Natural killer cell treated with Interleukin-12 subunit alpha and Interleukin-12 subunit beta and Interleukin-15 and Interleukin-18, amount 100 ng/mL, for 72 hours (primary cell): Measurements from ENCODE around the gene SYDE1. TPM values are rescaled to one million over a fixed set of nuclear protein-coding genes. Genes with fewer than 3 reads are reported as not detected.
A peak's percentile ranks its signal among the peaks of the same experiment; 100 is the strongest.

Experiments
- ATAC-seq, 2 donors: fragments of 150-1000 bp; cut with Tn5 transposase in 1 of 2; sonication (Bioruptor Pico), chemical (Tn5 transposase) in 1 of 2; 2 replicates each; pipeline ENCODE4 v1.10.0; 2021
- DNase-seq: peaks from one replicate; pipeline ENCODE4 v3.0.0; 2022; ENCODE audit warnings: low spot score
- H3K27ac Mint-ChIP-seq, 2 donors: 1 replicate in 1 of 2; 2 replicates in 1 of 2; pipeline ENCODE4 v1.8.0; 2022; ENCODE audit warnings: mixed read lengths in 2 of 2, mild to moderate bottlenecking in 1 of 2, moderate library complexity in 1 of 2
- H3K27me3 Mint-ChIP-seq, 2 donors: 1 replicate in 1 of 2; 2 replicates in 1 of 2; pipeline ENCODE4 v1.8.0; 2022; ENCODE audit warnings: mixed read lengths in 2 of 2
- H3K36me3 Mint-ChIP-seq: one replicate; pipeline ENCODE4 v1.8.0; 2022; ENCODE audit warnings: mixed read lengths
- H3K4me1 Mint-ChIP-seq, 2 donors: 1 replicate in 1 of 2; 2 replicates in 1 of 2; pipeline ENCODE4 v1.8.0; 2022; ENCODE audit warnings: low read depth in 2 of 2, mixed read lengths in 2 of 2, mild to moderate bottlenecking in 1 of 2
- H3K4me3 Mint-ChIP-seq: one replicate; pipeline ENCODE4 v1.8.0; 2022; ENCODE audit warnings: mixed read lengths
- H3K9me3 Mint-ChIP-seq: 2 replicates; pipeline ENCODE4 v1.8.0; 2022; ENCODE audit warnings: mixed read lengths
- total RNA-seq, 2 donors: library from RNA; stranded (reverse); gene quantifications; one replicate each; pipeline ENCODE4 v1.2.3, GENCODE V29; 2022

The SYDE1 gene
- total RNA-seq, 2 donors from 2014 or later = not detected

DNA sequence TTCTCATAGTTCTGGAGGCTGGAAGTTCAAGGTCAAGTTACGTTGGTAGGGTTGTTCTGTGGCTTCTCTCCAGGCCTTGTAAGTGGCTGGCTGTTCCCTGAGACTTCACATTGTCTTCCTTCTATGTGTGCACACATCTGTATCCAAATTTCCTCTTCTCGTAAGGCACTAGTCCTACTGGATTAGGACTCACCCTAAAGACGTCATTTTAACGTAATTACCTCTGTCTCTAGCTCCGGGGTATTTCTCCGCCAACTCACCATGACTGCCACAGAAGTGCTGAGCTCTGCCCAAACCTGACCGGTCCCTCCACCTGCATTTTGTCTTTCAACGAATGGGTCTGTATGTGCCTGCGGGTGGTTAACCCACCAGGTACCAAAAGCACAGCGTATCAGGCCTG lies 8.7 kb upstream of the SYDE1 start:
- H3K9me3 Mint-ChIP-seq = peaks cover 2% of the 10 kb centered on the region
- H3K4me1 Mint-ChIP-seq = peaks cover 0 to 4% of the 10 kb centered on the region in 2 donors
- no peak overlapping the region for H3K27ac Mint-ChIP-seq
- ATAC-seq (no peak), DNase-seq (no peak)
- peaks cover 0 to 7% of the 10 kb centered on the region in 2 donors for H3K27me3 Mint-ChIP-seq
- H3K36me3 Mint-ChIP-seq = peaks cover 6% of the 10 kb centered on the region
- no peak overlapping the region for H3K4me3 Mint-ChIP-seq

DNA sequence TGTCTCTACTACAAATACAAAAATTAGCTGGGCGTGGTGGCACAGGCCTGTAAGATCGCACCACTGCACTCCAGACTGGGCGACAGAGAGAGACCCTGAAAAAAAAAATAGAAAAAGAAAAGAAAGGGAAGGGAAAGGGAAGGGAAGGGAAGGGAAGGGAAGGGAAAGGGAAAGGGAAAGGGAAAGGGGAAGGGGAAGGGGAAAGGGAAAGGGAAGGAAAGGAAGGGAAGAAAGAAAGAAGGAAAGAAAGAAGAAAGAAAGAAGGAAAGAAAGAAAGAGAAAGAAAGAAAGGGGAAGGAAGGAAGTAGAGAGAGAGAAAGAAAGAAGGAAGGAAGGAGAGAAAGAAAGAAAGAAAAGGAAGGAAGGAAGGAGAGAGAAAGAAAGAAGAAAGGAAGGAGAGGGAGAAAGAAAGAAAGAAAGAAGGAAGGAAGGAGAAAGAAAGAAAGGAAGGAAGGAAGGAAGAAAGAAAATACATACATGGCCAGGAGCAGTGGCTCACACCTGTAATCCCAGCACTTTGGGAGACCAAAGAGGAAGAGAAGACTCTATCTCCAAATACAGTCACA lies 8.1 kb upstream of the SYDE1 start:
- Mint-ChIP-seq H3K4me3 (no peak overlapping the region), H3K9me3 (peaks cover 5% of the 10 kb centered on the region), H3K36me3 (peaks cover 11% of the 10 kb centered on the region), H3K4me1 (peaks cover 0 to 4% of the 10 kb centered on the region in 2 donors), H3K27me3 (peaks cover 2 to 10% of the 10 kb centered on the region in 2 donors), H3K27ac (no peak overlapping the region)
- DNase-seq (no peak), ATAC-seq (no peak)

DNA sequence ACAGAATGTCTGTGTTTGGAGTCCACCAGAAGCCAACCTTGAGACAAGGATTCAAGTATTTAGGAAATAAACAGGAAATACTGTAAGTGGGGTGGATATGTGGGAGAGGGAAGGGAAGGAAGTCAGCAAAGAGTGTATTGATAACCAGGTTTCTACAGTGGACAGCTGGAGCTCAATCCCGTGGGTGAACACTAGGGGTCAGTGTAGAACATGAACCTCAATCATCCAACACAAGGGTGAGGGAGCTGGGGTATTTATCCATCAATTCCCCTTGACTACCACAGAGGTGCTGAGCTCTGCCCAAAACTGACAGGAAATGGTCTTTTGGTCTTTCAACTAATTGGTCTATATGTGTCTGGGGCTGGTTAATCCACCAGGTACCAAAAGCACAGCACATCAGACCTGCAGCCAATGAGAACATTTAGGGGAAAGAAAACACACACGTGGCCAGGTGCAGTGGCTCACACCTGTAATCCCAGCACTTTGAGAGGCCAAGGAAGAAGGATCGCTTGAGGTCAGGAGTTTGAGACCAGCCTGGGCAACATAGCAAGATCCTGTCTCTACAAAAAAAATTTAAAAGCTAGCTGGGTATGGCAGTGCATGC lies 5.6 kb upstream of the SYDE1 start:
- H3K9me3 Mint-ChIP-seq = peaks cover 10% of the 10 kb centered on the region
- ATAC-seq (peak in 1 of 2 donors; percentile 69), DNase-seq (no peak)
- no peak overlapping the region for H3K4me3 Mint-ChIP-seq
- H3K27ac Mint-ChIP-seq = no peak overlapping the region
- H3K4me1 Mint-ChIP-seq = peaks cover 0 to 10% of the 10 kb centered on the region in 2 donors
- H3K27me3 Mint-ChIP-seq = peaks cover 18 to 27% of the 10 kb centered on the region in 2 donors
- H3K36me3 Mint-ChIP-seq = peaks cover 16% of the 10 kb centered on the region

DNA sequence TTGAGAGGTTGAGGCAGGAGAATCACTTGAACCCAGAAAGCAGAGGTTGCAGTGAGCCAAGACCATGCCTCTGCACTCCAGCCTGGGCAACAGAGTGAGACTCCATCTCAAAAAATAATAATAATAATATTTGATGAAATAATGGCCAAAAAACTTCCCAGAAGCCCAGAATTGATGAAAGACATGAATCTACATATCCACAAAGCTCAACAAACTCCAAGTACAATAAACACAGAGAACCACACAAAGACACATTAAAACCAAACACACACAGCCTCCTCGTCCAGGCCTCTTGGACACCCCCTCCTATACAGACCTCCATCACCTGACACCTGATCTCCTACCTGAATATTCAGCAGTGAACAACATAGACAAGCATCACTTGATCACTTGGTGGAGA lies 3.2 kb upstream of the SYDE1 start:
- no peak overlapping the region for H3K4me3 Mint-ChIP-seq
- ATAC-seq = no peak
- no peak for DNase-seq
- H3K9me3 Mint-ChIP-seq = peaks cover 10% of the 10 kb centered on the region
- no peak overlapping the region for H3K27ac Mint-ChIP-seq
- peaks cover 0 to 17% of the 10 kb centered on the region in 2 donors for H3K4me1 Mint-ChIP-seq
- peaks cover 16% of the 10 kb centered on the region for H3K36me3 Mint-ChIP-seq
- peaks cover 23 to 32% of the 10 kb centered on the region in 2 donors for H3K27me3 Mint-ChIP-seq

DNA sequence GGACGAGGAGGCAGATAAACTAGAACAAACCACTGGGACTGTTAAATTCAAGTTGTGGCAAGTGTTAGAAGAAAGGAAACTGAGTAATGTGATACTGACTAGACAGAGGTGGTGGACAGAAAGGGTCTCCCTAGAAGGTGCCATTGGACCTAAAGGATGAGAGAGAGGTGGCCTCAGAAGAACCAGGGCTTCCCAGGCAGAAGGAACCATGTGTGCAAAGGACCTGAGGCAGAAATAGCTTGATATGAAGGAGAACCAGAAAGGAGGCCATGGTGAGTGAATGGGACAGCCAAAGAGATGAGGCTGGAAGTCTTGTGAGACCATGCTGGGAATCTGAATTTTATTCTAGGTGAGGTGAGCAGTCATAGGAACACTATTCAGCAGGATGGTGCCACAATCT lies 2.8 kb upstream of the SYDE1 start:
- H3K27me3 Mint-ChIP-seq = peaks cover 23 to 32% of the 10 kb centered on the region in 2 donors
- H3K9me3 Mint-ChIP-seq = peaks cover 10% of the 10 kb centered on the region
- ATAC-seq = no peak
- H3K36me3 Mint-ChIP-seq = peaks cover 16% of the 10 kb centered on the region
- no peak for DNase-seq
- no peak overlapping the region for H3K27ac Mint-ChIP-seq
- peaks cover 0 to 17% of the 10 kb centered on the region in 2 donors for H3K4me1 Mint-ChIP-seq
- H3K4me3 Mint-ChIP-seq = no peak overlapping the region

DNA sequence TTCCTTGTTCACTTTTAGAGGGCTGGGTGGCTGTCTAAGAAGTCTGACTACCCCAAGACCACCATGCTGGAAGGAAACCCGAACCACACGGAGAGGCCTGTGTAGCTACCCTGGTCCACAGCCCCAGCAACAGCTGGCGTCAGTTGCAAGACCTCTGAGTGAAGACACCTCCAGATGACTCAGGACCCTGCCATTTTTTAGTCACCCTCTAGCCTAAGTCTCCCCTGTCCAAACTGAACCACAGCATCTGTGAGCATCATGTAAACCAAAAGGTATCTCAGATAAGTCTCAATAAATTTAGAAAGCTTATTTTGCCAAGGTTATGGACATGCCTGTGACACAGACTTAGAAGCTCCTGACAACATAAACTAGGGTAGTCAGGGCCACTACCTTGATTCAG lies 2.2 kb upstream of the SYDE1 start:
- peaks cover 0 to 17% of the 10 kb centered on the region in 2 donors for H3K4me1 Mint-ChIP-seq
- ATAC-seq = no peak
- peaks cover 10% of the 10 kb centered on the region for H3K9me3 Mint-ChIP-seq
- H3K27ac Mint-ChIP-seq = no peak overlapping the region
- peaks cover 23 to 32% of the 10 kb centered on the region in 2 donors for H3K27me3 Mint-ChIP-seq
- H3K36me3 Mint-ChIP-seq = peaks cover 16% of the 10 kb centered on the region
- no peak for DNase-seq
- no peak overlapping the region for H3K4me3 Mint-ChIP-seq

DNA sequence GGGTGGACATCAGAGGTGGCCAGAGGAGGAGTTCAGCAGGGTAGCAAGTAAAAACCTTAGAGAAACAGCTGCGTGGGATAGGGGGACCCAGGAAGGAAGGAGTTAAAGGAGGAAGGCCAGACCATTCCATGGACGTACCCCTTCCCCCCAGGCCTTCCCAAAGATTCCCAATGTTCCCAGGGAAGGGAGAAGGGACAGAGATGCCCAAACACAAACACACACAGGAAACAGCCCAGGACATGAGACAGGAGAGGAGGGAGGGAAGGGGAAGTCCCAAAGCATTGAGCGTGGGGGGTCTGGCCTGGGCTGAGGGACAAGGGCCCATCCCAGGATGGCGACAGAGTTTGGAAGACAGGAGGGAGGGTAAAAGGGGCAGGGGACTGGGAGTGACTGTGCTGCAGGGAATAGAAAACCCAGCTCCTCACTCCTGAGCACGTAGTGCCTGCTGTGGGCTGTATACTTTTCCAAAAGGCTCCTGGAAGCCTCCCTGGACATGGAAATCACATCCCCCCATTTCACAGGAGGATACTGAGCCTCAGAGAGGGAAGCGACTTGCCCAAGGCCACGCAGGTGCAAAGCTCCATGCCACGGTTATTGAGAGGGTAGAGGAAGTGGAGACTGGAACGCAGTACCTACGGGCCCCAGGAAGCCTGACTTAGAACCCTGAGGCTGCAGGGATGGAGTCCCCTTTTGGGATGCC lies 1.1 kb downstream of the SYDE1 start:
- Mint-ChIP-seq H3K4me1 (peaks cover 0 to 12% of the 10 kb centered on the region in 2 donors), H3K27ac (no peak overlapping the region), H3K27me3 (peaks cover 23 to 32% of the 10 kb centered on the region in 2 donors), H3K9me3 (peaks cover 10% of the 10 kb centered on the region), H3K36me3 (peaks cover 12% of the 10 kb centered on the region), H3K4me3 (no peak overlapping the region)
- DNase-seq (no peak), ATAC-seq (no peak)

DNA sequence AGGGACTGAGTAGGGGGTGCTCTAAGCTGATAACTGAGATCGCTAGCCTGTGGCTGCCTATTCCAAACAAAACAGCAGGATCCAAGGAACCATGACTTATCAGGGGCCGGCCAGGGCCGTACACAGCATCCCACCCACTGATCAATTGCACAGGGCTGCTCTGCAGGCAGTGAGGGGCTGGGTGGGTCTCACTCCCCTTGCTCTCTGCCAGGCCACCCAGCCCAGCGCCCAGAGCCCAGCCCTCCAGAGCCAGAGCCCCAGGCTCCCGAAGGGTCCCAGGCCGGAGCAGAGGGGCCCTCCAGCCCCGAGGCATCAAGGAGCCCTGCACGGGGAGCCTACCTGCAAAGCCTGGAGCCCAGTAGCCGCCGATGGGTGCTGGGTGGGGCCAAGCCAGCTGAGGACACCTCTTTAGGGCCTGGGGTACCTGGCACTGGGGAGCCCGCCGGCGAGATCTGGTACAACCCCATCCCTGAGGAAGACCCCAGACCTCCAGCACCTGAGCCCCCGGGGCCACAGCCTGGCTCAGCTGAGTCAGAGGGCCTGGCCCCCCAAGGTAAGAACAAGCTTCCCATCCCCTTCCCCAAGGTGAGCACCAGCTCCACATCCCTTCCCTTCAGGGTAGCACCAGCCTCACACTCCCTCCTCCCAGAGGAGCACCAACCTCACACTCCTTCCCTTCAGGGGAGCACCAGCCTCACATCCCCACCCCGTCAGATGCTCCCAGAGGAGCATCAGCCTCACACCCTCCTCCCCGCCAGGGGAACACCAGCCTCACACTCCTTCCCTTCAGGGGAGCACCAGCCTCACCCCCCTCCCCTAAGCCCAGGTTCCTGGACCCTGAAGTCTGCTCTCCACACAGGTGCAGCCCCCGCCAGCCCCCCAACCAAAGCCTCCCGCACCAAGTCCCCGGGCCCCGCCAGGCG lies 1.9 kb downstream of the SYDE1 start:
- peaks cover 5% of the 10 kb centered on the region for H3K9me3 Mint-ChIP-seq
- ATAC-seq = peak in 1 of 2 donors; percentile 14
- no peak for DNase-seq
- H3K4me3 Mint-ChIP-seq = no peak overlapping the region
- peaks cover 21 to 27% of the 10 kb centered on the region in 2 donors for H3K27me3 Mint-ChIP-seq
- peaks cover 5% of the 10 kb centered on the region for H3K36me3 Mint-ChIP-seq
- H3K4me1 Mint-ChIP-seq = peaks cover 0 to 12% of the 10 kb centered on the region in 2 donors
- H3K27ac Mint-ChIP-seq = no peak overlapping the region

DNA sequence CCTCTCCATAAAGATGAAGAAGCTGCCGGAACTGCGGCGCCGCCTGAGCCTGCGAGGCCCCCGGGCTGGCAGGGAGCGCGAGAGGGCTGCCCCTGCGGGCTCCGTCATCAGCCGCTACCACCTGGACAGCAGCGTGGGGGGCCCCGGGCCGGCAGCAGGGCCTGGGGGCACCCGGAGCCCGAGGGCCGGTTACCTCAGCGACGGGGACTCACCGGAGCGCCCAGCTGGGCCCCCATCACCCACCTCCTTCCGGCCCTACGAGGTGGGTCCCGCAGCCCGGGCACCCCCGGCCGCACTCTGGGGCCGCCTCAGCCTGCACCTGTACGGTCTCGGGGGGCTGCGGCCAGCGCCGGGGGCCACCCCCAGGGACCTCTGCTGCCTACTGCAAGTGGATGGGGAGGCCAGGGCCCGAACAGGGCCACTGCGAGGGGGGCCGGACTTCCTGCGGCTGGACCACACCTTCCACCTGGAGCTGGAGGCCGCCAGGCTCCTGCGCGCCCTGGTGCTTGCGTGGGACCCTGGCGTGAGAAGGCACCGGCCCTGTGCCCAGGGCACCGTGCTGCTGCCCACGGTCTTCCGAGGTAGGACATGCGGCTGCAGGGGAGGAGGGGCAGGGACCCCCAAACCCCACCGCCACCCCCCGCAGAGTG lies 2.7 kb downstream of the SYDE1 start:
- Mint-ChIP-seq H3K27ac (no peak overlapping the region), H3K4me3 (no peak overlapping the region), H3K36me3 (no peaks in the 10 kb centered on the region), H3K4me1 (peaks cover 0 to 12% of the 10 kb centered on the region in 2 donors), H3K27me3 (peaks cover 16 to 22% of the 10 kb centered on the region in 2 donors), H3K9me3 (no peaks in the 10 kb centered on the region)
- DNase-seq (peak; percentile 31), ATAC-seq (no peak)

DNA sequence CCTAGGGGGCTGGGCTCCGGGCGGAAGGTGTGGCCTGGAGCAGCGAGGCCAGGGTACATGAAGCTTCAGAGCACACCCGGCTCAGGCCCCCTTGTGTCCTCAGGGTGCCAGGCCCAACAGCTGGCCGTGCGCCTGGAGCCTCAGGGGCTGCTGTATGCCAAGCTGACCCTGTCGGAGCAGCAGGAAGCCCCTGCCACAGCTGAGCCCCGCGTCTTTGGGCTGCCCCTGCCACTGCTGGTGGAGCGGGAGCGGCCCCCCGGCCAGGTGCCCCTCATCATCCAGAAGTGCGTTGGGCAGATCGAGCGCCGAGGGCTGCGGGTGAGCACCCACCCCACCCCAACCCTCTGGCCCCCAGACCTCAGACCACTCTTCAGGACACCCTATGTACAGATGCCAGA lies 3.2 kb downstream of the SYDE1 start:
- no peak overlapping the region for H3K27ac Mint-ChIP-seq
- peaks cover 16 to 18% of the 10 kb centered on the region in 2 donors for H3K27me3 Mint-ChIP-seq
- DNase-seq = peak; percentile 42
- H3K4me1 Mint-ChIP-seq = peaks cover 0 to 12% of the 10 kb centered on the region in 2 donors
- no peak overlapping the region for H3K4me3 Mint-ChIP-seq
- H3K9me3 Mint-ChIP-seq = no peaks in the 10 kb centered on the region
- H3K36me3 Mint-ChIP-seq = no peaks in the 10 kb centered on the region
- ATAC-seq = peak in 1 of 2 donors; percentile 20

DNA sequence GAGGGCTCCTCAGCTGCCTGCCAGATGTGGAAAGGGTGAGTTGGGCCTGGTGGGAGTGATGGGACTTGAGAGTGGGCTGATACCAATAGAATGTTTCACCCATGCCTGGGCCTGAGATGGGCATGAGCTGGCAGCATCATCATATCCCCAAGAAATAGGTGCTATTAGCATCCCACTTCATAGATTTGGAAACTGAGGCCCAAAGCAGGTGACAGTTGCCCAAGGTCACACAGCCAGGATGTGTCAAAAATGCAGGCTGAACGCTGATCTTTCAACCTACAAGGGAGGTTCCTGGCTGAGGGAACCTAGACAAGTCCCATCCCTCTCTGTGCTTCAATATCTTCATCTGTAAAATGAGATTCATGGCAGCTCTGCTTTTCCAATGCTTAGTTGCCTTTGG lies 4.6 kb downstream of the SYDE1 start:
- Mint-ChIP-seq H3K27me3 (peaks cover 3 to 9% of the 10 kb centered on the region in 2 donors), H3K36me3 (no peaks in the 10 kb centered on the region), H3K9me3 (no peaks in the 10 kb centered on the region), H3K4me3 (no peak overlapping the region), H3K4me1 (peaks cover 0 to 5% of the 10 kb centered on the region in 2 donors), H3K27ac (no peak overlapping the region)
- DNase-seq = no peak
- ATAC-seq = no peak

DNA sequence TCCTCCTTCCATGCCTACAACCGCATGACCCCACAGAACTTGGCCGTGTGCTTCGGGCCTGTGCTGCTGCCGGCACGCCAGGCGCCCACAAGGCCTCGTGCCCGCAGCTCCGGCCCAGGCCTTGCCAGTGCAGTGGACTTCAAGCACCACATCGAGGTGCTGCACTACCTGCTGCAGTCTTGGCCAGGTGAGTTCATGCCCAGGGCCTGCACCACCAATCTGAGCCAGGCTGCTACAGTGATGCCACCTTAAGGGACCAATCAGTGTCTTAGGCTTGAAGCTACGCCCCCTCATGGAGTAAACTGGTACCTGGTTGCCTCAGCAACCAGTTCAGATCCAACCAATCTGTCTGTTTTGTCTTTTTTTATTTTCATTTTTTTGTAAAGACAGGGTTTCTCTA lies 5.2 kb downstream of the SYDE1 start:
- ATAC-seq (no peak), DNase-seq (no peak)
- Mint-ChIP-seq H3K4me1 (peaks cover 0 to 4% of the 10 kb centered on the region in 2 donors), H3K36me3 (no peaks in the 10 kb centered on the region), H3K9me3 (no peaks in the 10 kb centered on the region), H3K4me3 (no peak overlapping the region), H3K27ac (no peak overlapping the region), H3K27me3 (peaks cover 0 to 8% of the 10 kb centered on the region in 2 donors)
